ENCODE results near the gene SMIM13. TPM values are rescaled to one million over a fixed set of nuclear protein-coding genes. Genes with fewer than 3 reads are reported as not detected.

The SMIM13 gene
- total RNA-seq, 1 experiment from 2014 or later: 10.5 TPM

DNA sequence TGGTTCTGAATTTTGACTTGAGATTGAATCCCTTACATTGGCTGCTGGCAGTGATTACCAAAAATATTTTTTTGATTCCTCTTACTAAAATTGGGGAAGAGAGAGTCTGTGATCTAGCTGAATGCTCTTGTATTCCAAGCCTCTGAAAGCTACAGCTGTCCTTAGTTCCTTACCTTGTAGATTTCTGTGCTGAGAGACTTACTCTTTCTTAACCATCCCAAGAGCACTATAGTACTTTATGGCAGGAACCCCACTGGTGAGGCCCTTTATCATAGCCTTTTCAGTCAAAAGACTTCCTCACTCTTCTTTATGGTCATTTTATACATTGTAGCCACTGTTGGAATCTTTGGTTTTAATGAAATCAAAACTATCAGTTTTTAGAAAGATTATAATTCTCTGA, 37.0 kb downstream of the SMIM13 start:
- Mint-ChIP-seq H3K36me3 (ENCODE audit: insufficient read depth, unreplicated experiment) (no peaks in the 10 kb centered on the region), H3K9me3 (ENCODE audit: low read depth, unreplicated experiment) (no peaks in the 10 kb centered on the region), H3K27ac (ENCODE audit: unreplicated experiment) (no peak overlapping the region), H3K27me3 (ENCODE audit: unreplicated experiment) (no peaks in the 10 kb centered on the region), H3K4me3 (ENCODE audit: low read depth, unreplicated experiment) (no peak overlapping the region), H3K4me1 (ENCODE audit: low read depth, unreplicated experiment) (no peaks in the 10 kb centered on the region)
- no TSS peak for BruUV-seq (replicated peaks)
- no peak for DNase-seq
- CTCF ChIA-PET: no interaction called here
- TF ChIP-seq, protein P1, sequence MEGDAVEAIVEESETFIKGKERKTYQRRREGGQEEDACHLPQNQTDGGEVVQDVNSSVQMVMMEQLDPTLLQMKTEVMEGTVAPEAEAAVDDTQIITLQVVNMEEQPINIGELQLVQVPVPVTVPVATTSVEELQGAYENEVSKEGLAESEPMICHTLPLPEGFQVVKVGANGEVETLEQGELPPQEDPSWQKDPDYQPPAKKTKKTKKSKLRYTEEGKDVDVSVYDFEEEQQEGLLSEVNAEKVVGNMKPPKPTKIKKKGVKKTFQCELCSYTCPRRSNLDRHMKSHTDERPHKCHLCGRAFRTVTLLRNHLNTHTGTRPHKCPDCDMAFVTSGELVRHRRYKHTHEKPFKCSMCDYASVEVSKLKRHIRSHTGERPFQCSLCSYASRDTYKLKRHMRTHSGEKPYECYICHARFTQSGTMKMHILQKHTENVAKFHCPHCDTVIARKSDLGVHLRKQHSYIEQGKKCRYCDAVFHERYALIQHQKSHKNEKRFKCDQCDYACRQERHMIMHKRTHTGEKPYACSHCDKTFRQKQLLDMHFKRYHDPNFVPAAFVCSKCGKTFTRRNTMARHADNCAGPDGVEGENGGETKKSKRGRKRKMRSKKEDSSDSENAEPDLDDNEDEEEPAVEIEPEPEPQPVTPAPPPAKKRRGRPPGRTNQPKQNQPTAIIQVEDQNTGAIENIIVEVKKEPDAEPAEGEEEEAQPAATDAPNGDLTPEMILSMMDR (IDR thresholded peaks at IDR 0.05; ENCODE audit: unreplicated experiment): no peak
- intact Hi-C loops (cut with micrococcal nuclease; ENCODE audit: unreplicated experiment): no loop called here

DNA sequence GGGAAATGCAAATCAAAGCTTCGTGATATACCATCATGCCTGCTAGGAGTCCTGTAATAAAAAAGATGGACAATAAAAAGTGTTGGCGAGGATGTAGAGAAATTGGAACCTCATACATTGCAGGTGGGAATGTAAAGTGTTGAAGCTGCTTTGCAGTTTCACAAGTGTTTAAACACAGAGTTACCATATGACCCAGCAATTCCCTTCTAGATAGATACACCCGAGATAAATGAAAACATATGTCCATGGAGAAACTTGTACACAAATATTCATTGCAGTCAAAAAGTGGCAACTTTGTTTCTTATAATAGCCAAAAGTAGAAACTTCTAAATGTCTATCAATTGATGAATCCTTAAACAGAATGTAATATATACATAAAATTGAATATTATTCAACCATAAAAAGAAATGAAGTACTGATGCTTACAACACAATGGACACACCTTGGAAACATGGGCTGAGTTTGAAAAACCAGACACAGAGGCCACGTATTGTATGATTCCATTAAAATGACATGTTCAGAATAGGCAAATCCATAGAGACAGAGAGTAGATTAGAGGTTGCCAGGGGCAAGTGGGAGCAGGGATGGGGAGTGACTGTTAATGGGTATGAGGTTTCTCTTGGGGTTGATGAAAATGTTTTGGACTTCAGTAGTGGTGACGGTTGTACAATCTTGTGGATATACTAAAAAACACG, 38.7 kb downstream of the SMIM13 start:
- CTCF ChIA-PET: no interaction called here
- Mint-ChIP-seq H3K4me1 (ENCODE audit: low read depth, unreplicated experiment) (no peaks in the 10 kb centered on the region), H3K27ac (ENCODE audit: unreplicated experiment) (no peak overlapping the region), H3K36me3 (ENCODE audit: insufficient read depth, unreplicated experiment) (no peaks in the 10 kb centered on the region), H3K4me3 (ENCODE audit: low read depth, unreplicated experiment) (no peak overlapping the region), H3K9me3 (ENCODE audit: low read depth, unreplicated experiment) (no peaks in the 10 kb centered on the region), H3K27me3 (ENCODE audit: unreplicated experiment) (no peaks in the 10 kb centered on the region)
- TF ChIP-seq, protein P1 (IDR thresholded peaks at IDR 0.05; ENCODE audit: unreplicated experiment): no peak
- intact Hi-C loops (cut with micrococcal nuclease; ENCODE audit: unreplicated experiment): no loop called here
- no peak for DNase-seq
- no TSS peak for BruUV-seq (replicated peaks)

DNA sequence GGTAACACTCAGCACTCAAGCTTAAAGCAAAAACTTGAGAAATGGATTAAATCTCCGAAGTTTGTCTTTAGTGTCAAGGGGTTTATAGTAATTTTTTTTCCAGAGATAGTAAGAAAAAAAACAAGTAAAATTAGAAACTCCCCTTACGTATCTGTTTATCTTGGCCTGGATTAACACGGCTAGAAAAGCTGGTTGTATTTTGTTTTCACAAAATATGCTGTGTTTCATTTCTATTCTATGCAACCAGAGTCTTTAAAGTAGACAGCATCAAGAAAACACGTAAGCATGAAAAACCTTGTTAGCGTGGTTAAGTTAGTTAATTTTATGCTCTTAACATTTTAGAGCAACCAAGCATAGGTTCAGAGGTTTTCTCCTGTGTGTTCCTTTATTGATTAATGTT, 39.6 kb downstream of the SMIM13 start:
- CTCF ChIA-PET: no interaction called here
- BruUV-seq (replicated peaks): no TSS peak

DNA sequence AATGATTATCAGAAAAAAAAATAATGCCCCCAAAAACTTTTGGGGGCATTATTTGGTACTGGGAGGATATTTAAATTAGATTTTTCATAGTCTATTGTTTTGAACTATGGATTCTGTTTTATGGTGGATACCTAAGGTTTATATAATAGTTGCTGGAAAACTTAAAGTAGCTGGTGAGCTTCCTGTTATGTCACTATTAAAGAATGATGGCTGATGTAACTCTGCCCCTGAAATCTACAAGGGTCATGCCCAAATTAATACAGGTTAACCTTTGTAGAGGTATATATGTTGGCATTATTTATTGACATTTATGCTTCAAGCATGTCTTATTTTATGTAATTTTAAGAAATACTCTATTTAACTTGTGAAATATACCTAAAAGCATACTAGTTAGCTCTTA, 43.2 kb downstream of the SMIM13 start:
- Mint-ChIP-seq H3K4me3 (ENCODE audit: low read depth, unreplicated experiment) (no peak overlapping the region), H3K36me3 (ENCODE audit: insufficient read depth, unreplicated experiment) (no peaks in the 10 kb centered on the region), H3K4me1 (ENCODE audit: low read depth, unreplicated experiment) (peaks cover 18% of the 10 kb centered on the region), H3K9me3 (ENCODE audit: low read depth, unreplicated experiment) (no peaks in the 10 kb centered on the region), H3K27me3 (ENCODE audit: unreplicated experiment) (no peaks in the 10 kb centered on the region), H3K27ac (ENCODE audit: unreplicated experiment) (no peak overlapping the region)
- no peak for DNase-seq
- TF ChIP-seq, protein P1 (IDR thresholded peaks at IDR 0.05; ENCODE audit: unreplicated experiment): no peak
- CTCF ChIA-PET: interaction anchor here (0.5 kb wide), 1 partner anchor 161 kb away, joined by 5 read pairs; no protein-coding TSS in a partner anchor
- intact Hi-C loops (cut with micrococcal nuclease; ENCODE audit: unreplicated experiment): no loop called here
- no TSS peak for BruUV-seq (replicated peaks)

More for the DNA sequence above, 39.6 kb downstream of the SMIM13 start:
- Mint-ChIP-seq H3K9me3 (ENCODE audit: low read depth, unreplicated experiment) (no peaks in the 10 kb centered on the region), H3K27me3 (ENCODE audit: unreplicated experiment) (no peaks in the 10 kb centered on the region), H3K4me3 (ENCODE audit: low read depth, unreplicated experiment) (no peak overlapping the region), H3K27ac (ENCODE audit: unreplicated experiment) (no peak overlapping the region), H3K4me1 (ENCODE audit: low read depth, unreplicated experiment) (no peaks in the 10 kb centered on the region), H3K36me3 (ENCODE audit: insufficient read depth, unreplicated experiment) (no peaks in the 10 kb centered on the region)
- no peak for DNase-seq
- TF ChIP-seq, protein P1 (IDR thresholded peaks at IDR 0.05; ENCODE audit: unreplicated experiment): no peak
- intact Hi-C loops (cut with micrococcal nuclease; ENCODE audit: unreplicated experiment): no loop called here
